ENCODE measurements around the gene MYH9. TPM values are rescaled to one million over a fixed set of nuclear protein-coding genes. Genes with fewer than 3 reads are reported as not detected.
A peak's percentile ranks its signal among the peaks of the same experiment; 100 is the strongest.
"Not testable (repeated sequence)": the region's sequence is repeated elsewhere in the genome, so short reads cannot be mapped to it uniquely, and the experiment has no call there.

The MYH9 gene
- total and polyA plus RNA-seq, 4 donors = 184 to 667 (median 332) TPM

DNA sequence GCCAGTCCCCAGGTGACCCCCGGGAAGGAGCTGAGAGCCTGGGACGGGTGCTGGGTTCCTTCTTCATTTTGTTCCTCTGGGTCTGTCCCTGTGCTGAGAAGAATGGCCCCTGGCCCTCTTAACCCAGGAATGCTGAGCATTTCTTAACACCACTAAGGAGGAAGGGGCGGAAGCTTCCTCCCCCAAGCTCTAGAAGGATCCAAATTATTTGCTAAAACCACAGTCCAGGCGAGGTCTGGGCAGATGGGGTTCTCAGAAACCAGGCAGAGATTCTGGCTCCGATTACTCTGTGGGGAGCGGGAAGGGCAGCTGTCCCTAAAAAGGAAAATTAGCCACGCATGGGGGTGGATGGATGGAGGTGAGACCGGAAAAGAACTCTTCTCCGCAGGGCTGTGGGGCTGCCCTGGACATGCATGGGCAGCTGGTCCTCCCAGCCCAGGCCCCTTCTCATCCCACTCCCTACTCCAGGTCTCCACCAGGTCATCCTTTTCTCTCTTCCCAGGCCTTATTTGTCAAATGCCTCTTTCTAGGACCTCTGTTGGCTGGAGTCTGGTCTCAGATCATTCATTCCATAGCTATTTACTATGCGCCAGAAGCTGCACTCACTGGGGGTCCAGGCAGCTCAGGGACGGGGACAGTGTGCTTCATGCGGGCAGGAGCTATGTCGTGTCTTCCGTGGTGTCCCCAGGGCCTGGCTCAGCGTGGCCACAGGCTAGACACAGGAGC is 45.0 kb upstream of the MYH9 start:
- Histone ChIP-seq H3K27me3 (ENCODE audit: control insufficient read depth in 3 of 3, insufficient read depth in 3 of 3, low read length in 2 of 3) (no peaks in the 10 kb centered on the region), H3K27ac (ENCODE audit: low read depth in 1 of 2, low read length in 1 of 2) (peak overlapping the region in 1 of 2 donors; percentile 33), H3K4me1 (ENCODE audit: control insufficient read depth in 5 of 5, insufficient read depth in 5 of 5, low read length in 5 of 5) (peaks cover 0 to 40% (median 0%) of the 10 kb centered on the region in 5 donors), H3K9me3 (ENCODE audit: control insufficient read depth in 4 of 4, insufficient read depth in 3 of 4, low read length in 3 of 4) (no peaks in the 10 kb centered on the region), H3K36me3 (ENCODE audit: control insufficient read depth in 4 of 4, insufficient read depth in 4 of 4, low read length in 4 of 4) (no peaks in the 10 kb centered on the region), H3K9ac (ENCODE audit: insufficient read depth in 1 of 2, low read length in 2 of 2) (peak overlapping the region in 1 of 2 donors; percentile 11), H3K4me3 (no peak overlapping the region)
- DNase-seq (peak; percentile 50 to 59 (median 56)), ATAC-seq (ENCODE audit: insufficient read depth, low FRiP score) (no peak)
- 59 to 72% methylated on average over 15 of the region's 15 CpGs for WGBS, 2 donors
- TF ChIP-seq, protein P1, sequence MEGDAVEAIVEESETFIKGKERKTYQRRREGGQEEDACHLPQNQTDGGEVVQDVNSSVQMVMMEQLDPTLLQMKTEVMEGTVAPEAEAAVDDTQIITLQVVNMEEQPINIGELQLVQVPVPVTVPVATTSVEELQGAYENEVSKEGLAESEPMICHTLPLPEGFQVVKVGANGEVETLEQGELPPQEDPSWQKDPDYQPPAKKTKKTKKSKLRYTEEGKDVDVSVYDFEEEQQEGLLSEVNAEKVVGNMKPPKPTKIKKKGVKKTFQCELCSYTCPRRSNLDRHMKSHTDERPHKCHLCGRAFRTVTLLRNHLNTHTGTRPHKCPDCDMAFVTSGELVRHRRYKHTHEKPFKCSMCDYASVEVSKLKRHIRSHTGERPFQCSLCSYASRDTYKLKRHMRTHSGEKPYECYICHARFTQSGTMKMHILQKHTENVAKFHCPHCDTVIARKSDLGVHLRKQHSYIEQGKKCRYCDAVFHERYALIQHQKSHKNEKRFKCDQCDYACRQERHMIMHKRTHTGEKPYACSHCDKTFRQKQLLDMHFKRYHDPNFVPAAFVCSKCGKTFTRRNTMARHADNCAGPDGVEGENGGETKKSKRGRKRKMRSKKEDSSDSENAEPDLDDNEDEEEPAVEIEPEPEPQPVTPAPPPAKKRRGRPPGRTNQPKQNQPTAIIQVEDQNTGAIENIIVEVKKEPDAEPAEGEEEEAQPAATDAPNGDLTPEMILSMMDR (IDR thresholded peaks at IDR 0.05; ENCODE audit: control extremely low read depth, extremely low read depth) = no peak

DNA sequence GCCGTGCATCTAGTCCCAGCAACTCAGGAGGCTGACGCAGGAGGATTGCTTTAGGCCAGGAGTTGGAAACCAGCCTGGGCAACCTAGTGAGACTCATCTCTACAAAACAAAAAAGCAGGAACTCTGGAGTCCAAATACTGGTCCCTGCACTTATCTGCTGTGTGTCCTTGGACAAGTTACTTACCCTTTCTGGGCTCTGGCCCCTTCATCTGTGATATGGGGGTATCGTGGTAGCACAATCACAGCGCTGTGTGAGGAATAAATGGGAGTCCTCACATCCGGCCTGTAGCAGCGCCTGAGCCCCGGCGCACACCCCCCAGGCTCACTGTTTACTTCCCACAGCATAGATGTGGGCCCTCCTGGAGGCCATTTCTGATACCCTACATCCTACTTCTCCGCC is 44.2 kb upstream of the MYH9 start:
- DNase-seq = no peak
- no peaks in the 10 kb centered on the region for H3K36me3 ChIP-seq (ENCODE audit: control insufficient read depth in 4 of 4, insufficient read depth in 4 of 4, low read length in 4 of 4)
- peaks cover 0 to 42% (median 0%) of the 10 kb centered on the region in 5 donors for H3K4me1 ChIP-seq (ENCODE audit: control insufficient read depth in 5 of 5, insufficient read depth in 5 of 5, low read length in 5 of 5)
- peak overlapping the region in 1 of 2 donors; percentile 33 for H3K27ac ChIP-seq (ENCODE audit: low read depth in 1 of 2, low read length in 1 of 2)
- no peak overlapping the region for H3K4me3 ChIP-seq
- no peak for ATAC-seq (ENCODE audit: insufficient read depth, low FRiP score)
- TF ChIP-seq, protein P1 (IDR thresholded peaks at IDR 0.05; ENCODE audit: control extremely low read depth, extremely low read depth) = no peak
- peak overlapping the region in 1 of 2 donors; percentile 11 for H3K9ac ChIP-seq (ENCODE audit: insufficient read depth in 1 of 2, low read length in 2 of 2)
- 83 to 89% methylated on average over 9 of the region's 9 CpGs for WGBS, 2 donors
- H3K9me3 ChIP-seq (ENCODE audit: control insufficient read depth in 4 of 4, insufficient read depth in 3 of 4, low read length in 3 of 4) = no peaks in the 10 kb centered on the region
- H3K27me3 ChIP-seq (ENCODE audit: control insufficient read depth in 3 of 3, insufficient read depth in 3 of 3, low read length in 2 of 3) = no peaks in the 10 kb centered on the region

DNA sequence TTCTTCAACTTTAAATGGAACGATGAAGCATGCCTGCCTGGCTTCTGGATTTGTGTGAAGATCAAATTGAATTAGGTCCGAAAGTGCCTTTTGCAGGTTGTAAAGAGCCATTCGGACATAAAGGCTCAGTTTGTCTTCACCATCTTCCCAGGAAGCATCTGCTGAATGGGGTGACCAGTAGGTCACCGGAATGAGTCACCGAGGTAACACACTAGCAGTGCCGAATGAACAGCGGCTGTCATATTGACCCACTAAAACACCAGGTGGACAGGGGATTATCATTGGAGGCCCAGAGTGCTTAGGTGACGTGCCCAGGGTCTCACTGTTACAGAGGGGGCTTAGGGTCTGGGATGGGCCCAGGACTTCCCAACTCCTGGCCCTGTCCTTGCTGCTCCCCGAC is 43.1 kb upstream of the MYH9 start:
- Histone ChIP-seq H3K4me1 (ENCODE audit: control insufficient read depth in 5 of 5, insufficient read depth in 5 of 5, low read length in 5 of 5) (peaks cover 0 to 42% (median 5%) of the 10 kb centered on the region in 5 donors), H3K9me3 (ENCODE audit: control insufficient read depth in 4 of 4, insufficient read depth in 3 of 4, low read length in 3 of 4) (no peaks in the 10 kb centered on the region), H3K4me3 (no peak overlapping the region), H3K36me3 (ENCODE audit: control insufficient read depth in 4 of 4, insufficient read depth in 4 of 4, low read length in 4 of 4) (no peaks in the 10 kb centered on the region), H3K9ac (ENCODE audit: insufficient read depth in 1 of 2, low read length in 2 of 2) (no peak overlapping the region), H3K27me3 (ENCODE audit: control insufficient read depth in 3 of 3, insufficient read depth in 3 of 3, low read length in 2 of 3) (no peaks in the 10 kb centered on the region), H3K27ac (ENCODE audit: low read depth in 1 of 2, low read length in 1 of 2) (no peak overlapping the region)
- ATAC-seq (ENCODE audit: insufficient read depth, low FRiP score) (no peak), DNase-seq (no peak)
- WGBS, 2 donors = 87 to 92% methylated on average over 9 of the region's 9 CpGs
- TF ChIP-seq, protein P1 (IDR thresholded peaks at IDR 0.05; ENCODE audit: control extremely low read depth, extremely low read depth) = no peak

DNA sequence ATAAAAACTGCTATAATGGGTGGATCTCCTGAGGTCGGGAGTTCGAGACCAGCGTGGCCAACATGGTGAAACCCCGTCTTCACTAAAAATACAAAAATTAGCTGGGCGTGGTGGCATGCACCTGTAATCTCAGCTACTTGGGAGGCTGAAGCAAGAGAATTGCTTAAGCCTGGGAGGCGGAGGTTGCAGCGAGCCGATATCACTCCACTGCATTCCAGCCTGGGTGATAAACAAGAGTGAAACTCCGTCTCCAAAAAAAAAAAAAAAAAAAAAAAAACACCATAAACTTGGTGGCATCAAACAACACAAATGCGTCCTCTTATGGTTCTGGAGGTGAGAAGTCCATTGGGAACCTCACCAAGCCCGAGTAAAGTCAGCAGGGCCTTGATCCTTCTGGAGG is 40.2 kb upstream of the MYH9 start:
- WGBS, 2 donors = 88 to 93% methylated on average over 11 of the region's 11 CpGs
- not testable (repeated sequence) for H3K27ac ChIP-seq (ENCODE audit: low read depth in 1 of 2, low read length in 1 of 2); H3K36me3 ChIP-seq (ENCODE audit: control insufficient read depth in 4 of 4, insufficient read depth in 4 of 4, low read length in 4 of 4); H3K4me3 ChIP-seq; H3K27me3 ChIP-seq (ENCODE audit: control insufficient read depth in 3 of 3, insufficient read depth in 3 of 3, low read length in 2 of 3); H3K9ac ChIP-seq (ENCODE audit: insufficient read depth in 1 of 2, low read length in 2 of 2); ATAC-seq (ENCODE audit: insufficient read depth, low FRiP score); H3K9me3 ChIP-seq (ENCODE audit: control insufficient read depth in 4 of 4, insufficient read depth in 3 of 4, low read length in 3 of 4); DNase-seq
- H3K4me1 ChIP-seq (ENCODE audit: control insufficient read depth in 5 of 5, insufficient read depth in 5 of 5, low read length in 5 of 5) = peaks cover 0 to 19% (median 6%) of the 10 kb centered on the region in 5 donors

Data from lung (tissue), 12 donors.